ENCODE data around the gene VIPAS39.

Gene VIPAS39

DNA sequence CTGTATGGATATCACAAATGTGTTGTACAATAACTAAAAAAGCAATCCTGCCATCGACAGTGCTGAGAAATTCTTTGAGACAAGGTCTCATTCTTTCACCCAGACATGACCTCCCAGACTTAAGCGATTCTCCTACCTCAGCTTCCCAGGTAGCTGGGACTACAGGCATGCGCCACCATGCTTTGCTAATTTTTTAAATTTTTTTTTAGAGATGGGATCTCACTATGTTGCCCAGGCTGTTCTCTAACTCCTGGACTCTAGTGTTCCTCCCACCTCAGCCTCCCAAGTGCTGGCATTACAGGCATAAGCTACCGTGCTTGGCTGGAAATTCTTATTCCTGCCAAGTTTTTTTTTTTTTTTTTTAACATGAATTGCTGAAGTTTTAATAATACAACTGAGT lies 17.5 kb downstream of the VIPAS39 start:
- ChIA-PET CTCF (no interaction called here), POLR2A (no interaction called here)
- TF ChIP-seq LEF1 (IDR thresholded peaks at IDR 0.05; ENCODE audit: borderline replicate concordance) = no peak
- TF ChIP-seq FOXA1 (IDR thresholded peaks at IDR 0.05) = no peak
- no peak for TF ChIP-seq BHLHE40 (IDR thresholded peaks at IDR 0.05; ENCODE audit: borderline replicate concordance)
- no peak for TF ChIP-seq ZNF384 (IDR thresholded peaks at IDR 0.05)
- no peak for TF ChIP-seq ELF4 (IDR thresholded peaks at IDR 0.05)
- no peak for TF ChIP-seq FOXM1 (IDR thresholded peaks at IDR 0.05; ENCODE audit: borderline replicate concordance)
- no peak for TF ChIP-seq HDGF (IDR thresholded peaks at IDR 0.05; ENCODE audit: borderline replicate concordance)
- DNase-seq (ENCODE audit: extremely low spot score) = no peak

DNA sequence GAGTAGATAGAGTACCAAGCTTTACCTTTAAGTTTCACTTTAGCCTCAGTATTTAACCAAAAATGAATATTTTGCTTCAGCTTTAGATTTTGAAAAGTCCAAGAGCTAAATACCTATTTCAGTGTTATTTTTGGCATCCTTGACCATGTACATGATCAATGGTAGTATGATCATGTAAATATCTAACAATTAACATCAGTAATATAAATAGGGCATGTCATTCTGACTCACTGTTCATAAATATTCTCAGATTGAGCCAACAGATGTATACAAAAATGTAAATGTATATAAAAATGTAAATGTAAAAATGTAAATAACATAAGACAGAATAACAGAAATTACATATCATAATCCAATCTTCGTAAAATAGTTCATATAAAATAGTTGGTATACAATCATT lies 18.8 kb downstream of the VIPAS39 start:
- ChIA-PET CTCF (no interaction called here), POLR2A (interaction anchor here (2.1 kb wide), 1 partner anchor 19 kb away, joined by 6 read pairs; the partner anchor contains the start of genes AHSA1 and VIPAS39)
- no peak for TF ChIP-seq SUZ12 (IDR thresholded peaks at IDR 0.05)
- TF ChIP-seq NFRKB (IDR thresholded peaks at IDR 0.05) = no peak
- no peak for TF ChIP-seq HDGF (IDR thresholded peaks at IDR 0.05; ENCODE audit: borderline replicate concordance)
- TF ChIP-seq ZNF384 (IDR thresholded peaks at IDR 0.05) = no peak
- TF ChIP-seq, protein P1, sequence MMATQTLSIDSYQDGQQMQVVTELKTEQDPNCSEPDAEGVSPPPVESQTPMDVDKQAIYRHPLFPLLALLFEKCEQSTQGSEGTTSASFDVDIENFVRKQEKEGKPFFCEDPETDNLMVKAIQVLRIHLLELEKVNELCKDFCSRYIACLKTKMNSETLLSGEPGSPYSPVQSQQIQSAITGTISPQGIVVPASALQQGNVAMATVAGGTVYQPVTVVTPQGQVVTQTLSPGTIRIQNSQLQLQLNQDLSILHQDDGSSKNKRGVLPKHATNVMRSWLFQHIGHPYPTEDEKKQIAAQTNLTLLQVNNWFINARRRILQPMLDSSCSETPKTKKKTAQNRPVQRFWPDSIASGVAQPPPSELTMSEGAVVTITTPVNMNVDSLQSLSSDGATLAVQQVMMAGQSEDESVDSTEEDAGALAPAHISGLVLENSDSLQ (IDR thresholded peaks at IDR 0.05) = no peak
- TF ChIP-seq ELF4 (IDR thresholded peaks at IDR 0.05) = no peak
- TF ChIP-seq L3MBTL2 (conservative IDR thresholded peaks at IDR 0.05) = no peak
- no peak for TF ChIP-seq SP1 (IDR thresholded peaks at IDR 0.05)
- no peak for TF ChIP-seq CTBP1 (IDR thresholded peaks at IDR 0.05; ENCODE audit: borderline replicate concordance)
- TF ChIP-seq FOXK2 (IDR thresholded peaks at IDR 0.05) = no peak
- no peak for TF ChIP-seq FOXM1 (IDR thresholded peaks at IDR 0.05; ENCODE audit: borderline replicate concordance)
- TF ChIP-seq BHLHE40 (IDR thresholded peaks at IDR 0.05; ENCODE audit: borderline replicate concordance) = no peak
- no peak for TF ChIP-seq TARDBP (IDR thresholded peaks at IDR 0.05)
- TF ChIP-seq LEF1 (IDR thresholded peaks at IDR 0.05; ENCODE audit: borderline replicate concordance) = no peak
- no peak for TF ChIP-seq ARNT (IDR thresholded peaks at IDR 0.05)
- no peak for TF ChIP-seq FOXA1 (IDR thresholded peaks at IDR 0.05)
- DNase-seq (ENCODE audit: extremely low spot score) = no peak

DNA sequence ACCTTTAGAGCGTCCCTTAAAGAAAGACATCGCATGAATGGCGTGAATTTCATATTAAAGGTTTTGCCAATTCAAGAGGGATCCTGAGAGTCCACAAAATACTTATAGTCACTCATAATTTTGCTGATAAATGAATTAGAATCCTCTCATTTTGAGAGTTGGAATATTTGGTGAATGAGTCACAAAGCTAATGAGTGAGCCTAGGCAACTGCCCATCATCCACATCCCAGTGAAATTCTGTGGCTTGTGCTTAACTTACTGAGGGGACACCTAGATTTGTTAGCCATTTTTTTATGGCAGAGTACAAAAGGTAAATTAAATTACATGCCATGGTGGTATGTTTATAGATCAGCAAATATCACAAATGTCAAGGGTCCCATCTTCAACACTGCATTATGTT lies 21.4 kb downstream of the VIPAS39 start:
- no peak for DNase-seq (ENCODE audit: extremely low spot score)
- ChIA-PET CTCF (no interaction called here), POLR2A (no interaction called here)
- TF ChIP-seq LEF1 (IDR thresholded peaks at IDR 0.05; ENCODE audit: borderline replicate concordance) = no peak
- no peak for TF ChIP-seq FOXK2 (IDR thresholded peaks at IDR 0.05)
- no peak for TF ChIP-seq CTBP1 (IDR thresholded peaks at IDR 0.05; ENCODE audit: borderline replicate concordance)
- no peak for TF ChIP-seq NFRKB (IDR thresholded peaks at IDR 0.05)
- TF ChIP-seq L3MBTL2 (conservative IDR thresholded peaks at IDR 0.05) = no peak
- TF ChIP-seq FOXA1 (IDR thresholded peaks at IDR 0.05) = no peak
- TF ChIP-seq TARDBP (IDR thresholded peaks at IDR 0.05) = no peak
- TF ChIP-seq ZNF384 (IDR thresholded peaks at IDR 0.05) = no peak
- TF ChIP-seq, protein P1 (IDR thresholded peaks at IDR 0.05) = no peak
- TF ChIP-seq HDGF (IDR thresholded peaks at IDR 0.05; ENCODE audit: borderline replicate concordance) = no peak

DNA sequence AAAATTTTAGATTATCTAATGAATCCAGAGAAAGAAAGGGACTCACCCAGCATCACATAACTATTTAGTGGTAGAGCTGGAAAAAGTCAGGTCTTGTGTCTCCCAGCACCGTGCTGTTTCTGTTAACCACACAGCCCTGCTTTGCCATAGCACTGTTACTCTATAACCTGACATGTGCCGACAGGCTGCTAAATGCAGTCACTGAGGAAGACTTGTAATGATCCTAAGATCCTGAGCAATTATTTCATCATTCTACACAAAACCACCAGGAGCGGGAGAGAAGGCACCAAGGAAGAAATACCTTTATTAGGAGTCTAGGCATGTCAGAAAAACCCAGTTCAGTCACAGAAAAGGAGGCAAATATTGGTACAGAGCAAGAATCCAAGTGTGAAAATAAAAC lies 31.0 kb downstream of the VIPAS39 start:
- POLR2A ChIA-PET = no interaction called here
- no peak for TF ChIP-seq FOXA1 (IDR thresholded peaks at IDR 0.05)
- TF ChIP-seq HDGF (IDR thresholded peaks at IDR 0.05; ENCODE audit: borderline replicate concordance) = no peak
- TF ChIP-seq, protein P1 (IDR thresholded peaks at IDR 0.05) = no peak
- TF ChIP-seq ZNF384 (IDR thresholded peaks at IDR 0.05) = no peak
- TF ChIP-seq CTBP1 (IDR thresholded peaks at IDR 0.05; ENCODE audit: borderline replicate concordance) = no peak
- no peak for TF ChIP-seq L3MBTL2 (conservative IDR thresholded peaks at IDR 0.05)
- TF ChIP-seq TARDBP (IDR thresholded peaks at IDR 0.05) = no peak
- TF ChIP-seq SUZ12 (IDR thresholded peaks at IDR 0.05) = no peak
- TF ChIP-seq NFRKB (IDR thresholded peaks at IDR 0.05) = no peak
- TF ChIP-seq FOXK2 (IDR thresholded peaks at IDR 0.05) = no peak
- TF ChIP-seq ELF4 (IDR thresholded peaks at IDR 0.05) = no peak
- TF ChIP-seq LEF1 (IDR thresholded peaks at IDR 0.05; ENCODE audit: borderline replicate concordance) = no peak
- no peak for TF ChIP-seq BHLHE40 (IDR thresholded peaks at IDR 0.05; ENCODE audit: borderline replicate concordance)
- TF ChIP-seq ARNT (IDR thresholded peaks at IDR 0.05) = no peak
- no peak for TF ChIP-seq FOXM1 (IDR thresholded peaks at IDR 0.05; ENCODE audit: borderline replicate concordance)
- TF ChIP-seq SP1 (IDR thresholded peaks at IDR 0.05) = no peak
- CTCF ChIA-PET = no interaction called here
- no peak for DNase-seq (ENCODE audit: extremely low spot score)

DNA sequence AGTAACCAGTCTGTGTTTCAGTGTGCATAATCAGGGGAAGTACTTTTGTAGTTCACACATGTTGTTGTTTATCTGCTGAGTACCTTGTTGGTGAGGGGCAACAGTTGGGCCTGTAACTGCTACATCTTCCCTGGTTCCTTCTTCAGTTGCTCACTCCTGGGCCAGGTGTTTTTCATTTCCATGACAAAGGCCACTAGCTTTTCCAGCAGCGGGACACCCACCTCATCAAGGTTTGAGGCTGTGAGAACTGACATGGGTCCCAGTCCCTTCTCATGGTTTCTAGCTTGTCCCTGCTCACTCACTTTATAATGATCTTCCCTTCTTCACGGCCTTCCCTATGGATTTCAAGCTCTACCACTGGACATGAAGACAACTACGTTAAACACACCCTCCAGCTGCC lies 32.5 kb downstream of the VIPAS39 start:
- TF ChIP-seq ZNF384 (IDR thresholded peaks at IDR 0.05) = no peak
- TF ChIP-seq ELF4 (IDR thresholded peaks at IDR 0.05) = no peak
- TF ChIP-seq L3MBTL2 (conservative IDR thresholded peaks at IDR 0.05) = no peak
- no peak for TF ChIP-seq CTBP1 (IDR thresholded peaks at IDR 0.05; ENCODE audit: borderline replicate concordance)
- no peak for TF ChIP-seq NFRKB (IDR thresholded peaks at IDR 0.05)
- TF ChIP-seq LEF1 (IDR thresholded peaks at IDR 0.05; ENCODE audit: borderline replicate concordance) = no peak
- TF ChIP-seq, protein P1 (IDR thresholded peaks at IDR 0.05) = no peak
- TF ChIP-seq FOXM1 (IDR thresholded peaks at IDR 0.05; ENCODE audit: borderline replicate concordance) = no peak
- no peak for TF ChIP-seq SP1 (IDR thresholded peaks at IDR 0.05)
- TF ChIP-seq HDGF (IDR thresholded peaks at IDR 0.05; ENCODE audit: borderline replicate concordance) = no peak
- TF ChIP-seq FOXK2 (IDR thresholded peaks at IDR 0.05) = no peak
- no peak for TF ChIP-seq FOXA1 (IDR thresholded peaks at IDR 0.05)
- no peak for TF ChIP-seq SUZ12 (IDR thresholded peaks at IDR 0.05)
- TF ChIP-seq BHLHE40 (IDR thresholded peaks at IDR 0.05; ENCODE audit: borderline replicate concordance) = no peak
- no peak for TF ChIP-seq TARDBP (IDR thresholded peaks at IDR 0.05)
- no peak for TF ChIP-seq ARNT (IDR thresholded peaks at IDR 0.05)
- POLR2A ChIA-PET = no interaction called here
- CTCF ChIA-PET = no interaction called here
- DNase-seq (ENCODE audit: extremely low spot score) = no peak
